PC-9 (cell line): Measurements from ENCODE around the gene C19orf53. TPM values are rescaled to one million over a fixed set of nuclear protein-coding genes. Genes with fewer than 3 reads are reported as not detected.
A peak's percentile ranks its signal among the peaks of the same experiment; 100 is the strongest.

Source experiments
- BruUV-seq: library from RNA; stranded (reverse); fragments of 400-500 nt; replicated peaks from 2 replicates; lab custom pipeline; 2021; lab: Mats Ljungman, UMichigan
- CTCF ChIA-PET: fragments of 300-600 bp; sonication (Branson Sonifier 250); formaldehyde crosslinking; loops from one replicate; lab custom pipeline; 2022; ENCODE audit warnings: antibody characterized with exemption; lab: Charles Lee
- POLR2A ChIA-PET: fragments of 300-600 bp; sonication (Branson Sonifier 250); formaldehyde crosslinking; loops from one replicate; lab custom pipeline; 2022; ENCODE audit warnings: antibody characterized with exemption; ENCODE audit not compliant: unreplicated experiment; lab: Charles Lee
- DNase-seq, 2 experiments: peaks; one replicate each; pipeline versions ENCODE4 v3.0.0 to v3.0.0-alpha.2; 2015 to 2022; ENCODE audit warnings: mixed read lengths in 1 of 2
- H2AFZ ChIP-seq: fragments of 200-600 bp; sonication (generic); 2 replicates; pipeline ENCODE4 v1.8.1; 2017; ENCODE audit warnings: antibody characterized with exemption
- H3F3A ChIP-seq: fragments of 200-600 bp; sonication (generic); 2 replicates; pipeline ENCODE4 v1.8.1; 2017; ENCODE audit warnings: antibody characterized with exemption, mild to moderate bottlenecking, low read depth; ENCODE audit not compliant: insufficient read depth
- H3K27ac ChIP-seq: fragments of 200-600 bp; sonication (generic); 2 replicates; pipeline ENCODE4 v1.6.1; 2016; ENCODE audit warnings: mixed run types
- H3K27me3 ChIP-seq: fragments of 200-600 bp; sonication (generic); 2 replicates; pipeline ENCODE4 v1.6.1; 2016; ENCODE audit warnings: low read depth, mixed run types; ENCODE audit not compliant: insufficient read depth
- H3K36me3 ChIP-seq: fragments of 200-600 bp; sonication (generic); 2 replicates; pipeline ENCODE4 v1.6.1; 2016; ENCODE audit warnings: low read depth, mixed run types
- H3K4me1 ChIP-seq: fragments of 200-600 bp; sonication (generic); replicated peaks from 2 replicates; pipeline ENCODE4 v1.6.1; 2016; ENCODE audit warnings: mixed run types; ENCODE audit not compliant: insufficient read depth
- H3K4me2 ChIP-seq: fragments of 200-600 bp; sonication (generic); 2 replicates; pipeline ENCODE4 v1.6.1; 2017; ENCODE audit warnings: mixed run types
- H3K4me3 ChIP-seq: fragments of 200-600 bp; sonication (generic); 2 replicates; pipeline ENCODE4 v1.6.1; 2016; ENCODE audit warnings: mixed run types
- H3K79me2 ChIP-seq: fragments of 200-600 bp; sonication (generic); 2 replicates; pipeline ENCODE4 v1.6.1; 2017; ENCODE audit warnings: low read depth, mixed run types
- H3K9me2 ChIP-seq: fragments of 200-600 bp; sonication (generic); 2 replicates; pipeline ENCODE4 v1.8.1; 2017; ENCODE audit warnings: mild to moderate bottlenecking; ENCODE audit not compliant: insufficient read depth
- H3K9me3 ChIP-seq: fragments of 200-600 bp; sonication (generic); 2 replicates; pipeline ENCODE4 v1.8.1; 2016; ENCODE audit warnings: low read depth; ENCODE audit not compliant: insufficient read depth
- H4K20me1 ChIP-seq: fragments of 200-600 bp; sonication (generic); 2 replicates; pipeline ENCODE4 v1.8.1; 2017; ENCODE audit not compliant: insufficient read depth
- CTCF ChIP-seq: fragments of 200-600 bp; sonication (generic); conservative IDR thresholded peaks from 2 replicates; pipeline ENCODE4 v1.6.1; 2017; ENCODE audit warnings: mixed run types, antibody characterized with exemption, mild to moderate bottlenecking, moderate library complexity
- EZH2 ChIP-seq: fragments of 200-600 bp; sonication (generic); IDR thresholded peaks from 2 replicates; pipeline ENCODE4 v1.8.0; 2017; ENCODE audit warnings: antibody characterized with exemption, low read depth
- intact Hi-C: fragments of 100-400 bp; cut with micrococcal nuclease; formaldehyde crosslinking; loops from one replicate; pipeline ENCODE4 v1.10.0; 2022; ENCODE audit not compliant: unreplicated experiment
- total RNA-seq: library from RNA; stranded (reverse); gene quantifications from 2 replicates; pipeline ENCODE4 v1.2.3, GENCODE V29; 2021

The C19orf53 gene
- total RNA-seq, 1 experiment from 2014 or later, result 121 TPM

- POLR2A ChIA-PET, result no interaction called here
- Histone ChIP-seq H3K4me1 (peaks cover 18% of the 10 kb centered on the region), H4K20me1 (no peaks in the 10 kb centered on the region), H3K27me3 (no peaks in the 10 kb centered on the region), H3K36me3 (no peaks in the 10 kb centered on the region), H3K4me2 (no peak overlapping the region), H3K4me3 (no peak overlapping the region), H3K27ac (no peak overlapping the region), H3K9me3 (no peaks in the 10 kb centered on the region), H3K79me2 (peaks cover 19% of the 10 kb centered on the region), H2AFZ (no peak overlapping the region), H3K9me2 (no peaks in the 10 kb centered on the region), H3F3A (peaks cover 32% of the 10 kb centered on the region)
- CTCF ChIA-PET, result interaction anchor here (0.7 kb wide), 1 partner anchor 90 kb away, joined by 5 read pairs; no protein-coding TSS in a partner anchor
- intact Hi-C loops, result loop anchor here (5.0 kb wide), 1 partner anchor 128 kb away; no protein-coding TSS in a partner anchor
- peak in 1 of 2 experiments; percentile 60 for DNase-seq
- BruUV-seq, result no TSS peak
- no peak for TF ChIP-seq EZH2
- no peak for TF ChIP-seq CTCF
Observed at GRCh38 chr19:13734751-13735150, 39.5 kb upstream of the C19orf53 start.

- Histone ChIP-seq H3K27ac (no peak overlapping the region), H3K4me2 (no peak overlapping the region), H3K79me2 (0 out of 2 replicates have a peak, but pooled peaks cover 5% of the 10 kb centered on the region), H3K36me3 (no peaks in the 10 kb centered on the region), H3F3A (peaks cover 29% of the 10 kb centered on the region; the same call in 1 of the 2 replicates), H3K9me2 (no peaks in the 10 kb centered on the region), H3K4me1 (peaks cover 14% of the 10 kb centered on the region), H3K9me3 (no peaks in the 10 kb centered on the region), H2AFZ (no peak overlapping the region), H3K27me3 (no peaks in the 10 kb centered on the region), H4K20me1 (no peaks in the 10 kb centered on the region), H3K4me3 (no peak overlapping the region)
- ChIA-PET POLR2A (interaction anchor here (0.7 kb wide), 1 partner anchor 686 kb away, joined by 7 read pairs; no protein-coding TSS in a partner anchor), CTCF (no interaction called here)
- intact Hi-C loops, result no loop called here
- no TSS peak for BruUV-seq
- DNase-seq, result no peak
- no peak for TF ChIP-seq EZH2
- no peak for TF ChIP-seq CTCF
Observed at GRCh38 chr19:13738073-13738472, 36.2 kb upstream of the C19orf53 start.

GRCh38 chr19:13741893-13742292 lies 32.4 kb upstream of the C19orf53 start:
- POLR2A ChIA-PET, result interaction anchor here (0.6 kb wide), 1 partner anchor 222 kb away, joined by 4 read pairs; no protein-coding TSS in a partner anchor
- Histone ChIP-seq H3K9me2 (no peaks in the 10 kb centered on the region), H4K20me1 (no peaks in the 10 kb centered on the region), H3K27me3 (no peaks in the 10 kb centered on the region), H3K79me2 (no peaks in the 10 kb centered on the region), H3K4me2 (no peak overlapping the region), H2AFZ (no peak overlapping the region), H3K9me3 (no peaks in the 10 kb centered on the region), H3K4me1 (peaks cover 19% of the 10 kb centered on the region), H3K27ac (peak overlapping the region; percentile 83), H3K36me3 (no peaks in the 10 kb centered on the region), H3F3A (peaks cover 34% of the 10 kb centered on the region; the same call in 1 of the 2 replicates), H3K4me3 (no peak overlapping the region)
- intact Hi-C loops, result no loop called here
- CTCF ChIA-PET, result no interaction called here
- no peak for TF ChIP-seq CTCF
- TF ChIP-seq EZH2, result no peak
- BruUV-seq, result no TSS peak
- no peak for DNase-seq
